Endodermal cell (in vitro differentiated cells): ENCODE measurements around the gene CMC1. TPM values are rescaled to one million over a fixed set of nuclear protein-coding genes. Genes with fewer than 3 reads are reported as not detected.

Experiments used
- DNase-seq: peaks from one replicate; pipeline ENCODE4 v3.0.0-alpha.2; 2017
- H3K27ac ChIP-seq: 2 replicates; pipeline ENCODE4 v1.5.1; 2013; ENCODE audit warnings: mild to moderate bottlenecking, low read depth, low read length, moderate library complexity
- H3K27me3 ChIP-seq: 2 replicates; pipeline ENCODE4 v1.6.1; 2013; ENCODE audit warnings: mild to moderate bottlenecking, low read length, moderate library complexity; ENCODE audit not compliant: insufficient read depth, control insufficient read depth, poor library complexity, severe bottlenecking
- H3K36me3 ChIP-seq: 2 replicates; pipeline ENCODE4 v1.7.0; 2013; ENCODE audit warnings: mild to moderate bottlenecking, low read length, moderate library complexity; ENCODE audit not compliant: control insufficient read depth, insufficient read depth
- H3K4me1 ChIP-seq: one replicate; pipeline ENCODE4 v1.7.0; 2013; ENCODE audit warnings: low read length; ENCODE audit not compliant: control insufficient read depth, insufficient read depth
- H3K4me3 ChIP-seq: 2 replicates; pipeline ENCODE4 v1.5.1; 2013; ENCODE audit warnings: mild to moderate bottlenecking, low read length, moderate library complexity
- H3K9ac ChIP-seq: 2 replicates; pipeline ENCODE4 v1.6.1; 2013; ENCODE audit warnings: mild to moderate bottlenecking, low read length, moderate library complexity; ENCODE audit not compliant: poor library complexity, severe bottlenecking; ENCODE audit errors: extremely low read depth
- H3K9me3 ChIP-seq: 2 replicates; pipeline ENCODE4 v1.6.1; 2013; ENCODE audit warnings: mild to moderate bottlenecking, low read length, moderate library complexity; ENCODE audit not compliant: control insufficient read depth
- H3K27ac Mint-ChIP-seq: 2 replicates; pipeline ENCODE4 v1.8.0; 2020; ENCODE audit warnings: mixed read lengths
- H3K27me3 Mint-ChIP-seq: 2 replicates; pipeline ENCODE4 v1.8.0; 2021; ENCODE audit warnings: mild to moderate bottlenecking, mixed read lengths; ENCODE audit not compliant: insufficient read depth
- H3K36me3 Mint-ChIP-seq: 2 replicates; pipeline ENCODE4 v1.8.0; 2020; ENCODE audit warnings: low read depth, mixed read lengths
- H3K4me1 Mint-ChIP-seq: 2 replicates; pipeline ENCODE4 v1.8.0; 2020; ENCODE audit warnings: mixed read lengths
- H3K4me3 Mint-ChIP-seq: 2 replicates; pipeline ENCODE4 v1.8.0; 2020; ENCODE audit warnings: mild to moderate bottlenecking, moderate library complexity, mixed read lengths
- H3K9me3 Mint-ChIP-seq: 2 replicates; pipeline ENCODE4 v1.8.0; 2020; ENCODE audit warnings: mild to moderate bottlenecking, mixed read lengths
- WGBS, 2 experiments: methylation state at CpG; one replicate each; pipeline versions ENCODE4 v1.1.5 to v1.1.7; 2013; ENCODE audit warnings: missing lambda C conversion rate in 2 of 2, mixed read lengths in 1 of 2; ENCODE audit not compliant: insufficient coverage in 1 of 2, insufficient read length in 1 of 2; 5-methylcytosine and 5-hydroxymethylcytosine counted together
- total RNA-seq, 2 donors: library from RNA; stranded (reverse); fragmentation: NEBNext Ultra II Directional in 1 of 2; extraction: Animal tissue kit (Norgen Biotek cat#: 25700) in 1 of 2; gene quantifications; 2 replicates in 1 of 2; 3 replicates in 1 of 2; pipeline ENCODE4 v1.2.1, GENCODE V29; 2021
- TF ChIP-seq, protein P1 (sequence below): fragments of 200-600 bp; sonication (generic); conservative IDR thresholded peaks from 2 replicates; pipeline ENCODE4 v1.5.0; 2021; ENCODE audit warnings: antibody characterized with exemption, mild to moderate bottlenecking

Gene CMC1
- total RNA-seq, 2 donors from 2014 or later, result 23.8 to 33.6 TPM

DNA sequence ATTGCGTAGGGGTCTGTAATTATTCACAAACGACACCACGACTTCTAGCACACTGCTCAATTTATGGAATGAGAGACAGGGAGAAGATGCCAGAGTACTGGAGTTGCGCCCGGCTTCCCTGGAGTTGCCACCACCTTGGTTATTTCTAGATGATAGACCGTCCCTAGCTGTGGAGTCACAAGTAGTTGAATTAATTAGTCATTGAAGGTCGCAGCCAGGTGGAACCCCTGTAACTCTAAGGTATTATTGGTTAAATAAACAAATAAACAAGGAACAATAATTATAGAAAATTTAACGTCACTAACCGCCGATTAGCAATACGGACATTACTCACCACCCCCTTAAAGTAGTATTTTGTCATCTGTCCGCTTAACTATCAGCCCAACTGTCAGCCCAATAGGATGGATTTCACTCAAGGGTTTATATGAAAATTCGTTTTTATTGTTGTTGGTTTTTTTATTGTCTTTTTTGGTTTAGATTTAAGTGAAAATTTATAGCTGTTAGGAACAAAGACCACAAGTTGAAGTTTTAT is 108.1 kb downstream of the CMC1 start:
- Mint-ChIP-seq H3K4me1 (peaks cover 27% of the 10 kb centered on the region), H3K9me3 (peaks cover 14% of the 10 kb centered on the region), H3K36me3 (peaks cover 20% of the 10 kb centered on the region), H3K27ac (peak overlapping the region; percentile 98), H3K4me3 (peak overlapping the region; percentile 94), H3K27me3 (no peaks in the 10 kb centered on the region)
- peak overlapping the region; percentile 89 for H3K4me3 ChIP-seq
- TF ChIP-seq, protein P1, sequence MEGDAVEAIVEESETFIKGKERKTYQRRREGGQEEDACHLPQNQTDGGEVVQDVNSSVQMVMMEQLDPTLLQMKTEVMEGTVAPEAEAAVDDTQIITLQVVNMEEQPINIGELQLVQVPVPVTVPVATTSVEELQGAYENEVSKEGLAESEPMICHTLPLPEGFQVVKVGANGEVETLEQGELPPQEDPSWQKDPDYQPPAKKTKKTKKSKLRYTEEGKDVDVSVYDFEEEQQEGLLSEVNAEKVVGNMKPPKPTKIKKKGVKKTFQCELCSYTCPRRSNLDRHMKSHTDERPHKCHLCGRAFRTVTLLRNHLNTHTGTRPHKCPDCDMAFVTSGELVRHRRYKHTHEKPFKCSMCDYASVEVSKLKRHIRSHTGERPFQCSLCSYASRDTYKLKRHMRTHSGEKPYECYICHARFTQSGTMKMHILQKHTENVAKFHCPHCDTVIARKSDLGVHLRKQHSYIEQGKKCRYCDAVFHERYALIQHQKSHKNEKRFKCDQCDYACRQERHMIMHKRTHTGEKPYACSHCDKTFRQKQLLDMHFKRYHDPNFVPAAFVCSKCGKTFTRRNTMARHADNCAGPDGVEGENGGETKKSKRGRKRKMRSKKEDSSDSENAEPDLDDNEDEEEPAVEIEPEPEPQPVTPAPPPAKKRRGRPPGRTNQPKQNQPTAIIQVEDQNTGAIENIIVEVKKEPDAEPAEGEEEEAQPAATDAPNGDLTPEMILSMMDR, result no peak
- H3K9ac ChIP-seq, result peak overlapping the region; percentile 76
- H3K4me1 ChIP-seq, result peaks cover 6% of the 10 kb centered on the region
- peaks cover 20% of the 10 kb centered on the region for H3K9me3 ChIP-seq
- no peaks in the 10 kb centered on the region for H3K27me3 ChIP-seq
- H3K27ac ChIP-seq, result peak overlapping the region; percentile 97
- H3K36me3 ChIP-seq, result peaks cover 14% of the 10 kb centered on the region
- 15 to 43% methylated on average over 4 to 13 of the region's 13 CpGs for WGBS, 2 experiments
- no peak for DNase-seq

Other genes with a start within 250 kb of the CMC1 start
- gene ZCWPW2, start 107.1 kb downstream of the CMC1 start, total RNA-seq, result under 1 TPM in 1 of 2 donors, not detected in 1; 0.82 TPM
- gene AZI2, start 107.2 kb downstream of the CMC1 start, total RNA-seq, result 10 to 100 TPM; 51.9 to 54.9 TPM